ENCODE data around the gene SHISA9.
"Not testable (repeated sequence)": the region's sequence is repeated elsewhere in the genome, so short reads cannot be mapped to it uniquely, and the experiment has no call there.

SHISA9 gene

GRCh38 chr16:12901597-12902461 lies at the start of gene SHISA9:
Gene SHISA9 (plus strand): TSS chr16:12901598.
- ATAC-seq: peak; percentile 43; the same call in 2 of the 3 replicates
- TF ChIP-seq PPARA (CRISPR knock-in tag; IDR thresholded peaks at IDR 0.05; ENCODE audit: borderline replicate concordance) (no peak), ESRRG (CRISPR knock-in tag; IDR thresholded peaks at IDR 0.05) (no peak), ARNTL (CRISPR knock-in tag; IDR thresholded peaks at IDR 0.05; ENCODE audit: borderline replicate concordance, low read depth) (no peak), ZFP30 (CRISPR knock-in tag; IDR thresholded peaks at IDR 0.05) (no peak), CSDC2 (CRISPR knock-in tag; IDR thresholded peaks at IDR 0.05) (no peak), OSR1 (CRISPR knock-in tag; IDR thresholded peaks at IDR 0.05) (no peak), ZFP3 (CRISPR knock-in tag; IDR thresholded peaks at IDR 0.05) (no peak), RARB (CRISPR knock-in tag; IDR thresholded peaks at IDR 0.05) (no peak), CREB5 (CRISPR knock-in tag; IDR thresholded peaks at IDR 0.05; ENCODE audit: low read depth) (no peak), ZNF565 (CRISPR knock-in tag; conservative IDR thresholded peaks at IDR 0.05; ENCODE audit: low read depth) (no peak)

GRCh38 chr16:12853972-12854371 lies 47.4 kb upstream of the SHISA9 start:
- no peak for ATAC-seq
- TF ChIP-seq ISL1 (CRISPR knock-in tag; IDR thresholded peaks at IDR 0.05): no peak
- no peak for TF ChIP-seq CREB5 (CRISPR knock-in tag; IDR thresholded peaks at IDR 0.05; ENCODE audit: low read depth)
- no peak for TF ChIP-seq ZFP30 (CRISPR knock-in tag; IDR thresholded peaks at IDR 0.05)
- TF ChIP-seq TSHZ2 (CRISPR knock-in tag; IDR thresholded peaks at IDR 0.05): no peak
- TF ChIP-seq ZNF70 (CRISPR knock-in tag; IDR thresholded peaks at IDR 0.05): no peak
- TF ChIP-seq BACH2 (CRISPR knock-in tag; IDR thresholded peaks at IDR 0.05; ENCODE audit: borderline replicate concordance): no peak
- no peak for TF ChIP-seq PATZ1 (CRISPR knock-in tag; IDR thresholded peaks at IDR 0.05; ENCODE audit: borderline replicate concordance)
- no peak for TF ChIP-seq SNAI2 (CRISPR knock-in tag; IDR thresholded peaks at IDR 0.05)
- TF ChIP-seq TCF4 (CRISPR knock-in tag; IDR thresholded peaks at IDR 0.05; ENCODE audit: borderline replicate concordance): no peak
- TF ChIP-seq TOX (CRISPR knock-in tag; IDR thresholded peaks at IDR 0.05; ENCODE audit: borderline replicate concordance): no peak
- TF ChIP-seq ZFP3 (CRISPR knock-in tag; IDR thresholded peaks at IDR 0.05): no peak
- TF ChIP-seq ZNF565 (CRISPR knock-in tag; conservative IDR thresholded peaks at IDR 0.05; ENCODE audit: low read depth): no peak
- TF ChIP-seq GLIS3 (CRISPR knock-in tag; IDR thresholded peaks at IDR 0.05): no peak
- no peak for TF ChIP-seq PPARA (CRISPR knock-in tag; IDR thresholded peaks at IDR 0.05; ENCODE audit: borderline replicate concordance)
- no peak for TF ChIP-seq OSR1 (CRISPR knock-in tag; IDR thresholded peaks at IDR 0.05)
- TF ChIP-seq ARNTL (CRISPR knock-in tag; IDR thresholded peaks at IDR 0.05; ENCODE audit: borderline replicate concordance, low read depth): no peak
- TF ChIP-seq ZNF8 (CRISPR knock-in tag; IDR thresholded peaks at IDR 0.05): no peak
- TF ChIP-seq CSDC2 (CRISPR knock-in tag; IDR thresholded peaks at IDR 0.05): no peak

- not testable (repeated sequence) for ATAC-seq
Observed at GRCh38 chr16:12857435-12857834, 44.0 kb upstream of the SHISA9 start.

GRCh38 chr16:12862327-12862726 lies 39.1 kb upstream of the SHISA9 start:
- no peak for ATAC-seq
- TF ChIP-seq RARB (CRISPR knock-in tag; IDR thresholded peaks at IDR 0.05) (no peak), ISL1 (CRISPR knock-in tag; IDR thresholded peaks at IDR 0.05) (no peak), ESRRG (CRISPR knock-in tag; IDR thresholded peaks at IDR 0.05) (no peak), ZNF8 (CRISPR knock-in tag; IDR thresholded peaks at IDR 0.05) (no peak), ZNF70 (CRISPR knock-in tag; IDR thresholded peaks at IDR 0.05) (no peak), ZNF565 (CRISPR knock-in tag; conservative IDR thresholded peaks at IDR 0.05; ENCODE audit: low read depth) (no peak), OSR1 (CRISPR knock-in tag; IDR thresholded peaks at IDR 0.05) (no peak), CSRNP3 (CRISPR knock-in tag; IDR thresholded peaks at IDR 0.05) (no peak), BACH2 (CRISPR knock-in tag; IDR thresholded peaks at IDR 0.05; ENCODE audit: borderline replicate concordance) (no peak), PATZ1 (CRISPR knock-in tag; IDR thresholded peaks at IDR 0.05; ENCODE audit: borderline replicate concordance) (no peak), SNAI2 (CRISPR knock-in tag; IDR thresholded peaks at IDR 0.05) (no peak), TOX (CRISPR knock-in tag; IDR thresholded peaks at IDR 0.05; ENCODE audit: borderline replicate concordance) (no peak)
